Occipital lobe (tissue), 2 donors: ENCODE results near the gene AP5B1. TPM values are rescaled to one million over a fixed set of nuclear protein-coding genes. Genes with fewer than 3 reads are reported as not detected.

Experiments used
- DNase-seq: peaks from one replicate; lab custom pipeline; 2025; lab: John Stamatoyannopoulos, UW
- total RNA-seq: library from RNA; depleted of rRNA; stranded (reverse); fragments of >200 nt; gene quantifications from one replicate; pipeline ENCODE4 v1.2.3, GENCODE V29; 2014

Gene AP5B1
- total RNA-seq, 1 donor from 2014 or later = 4.7 TPM

GRCh38 chr11:65801153-65801987 is 20.6 kb upstream of the AP5B1 start:
- no peak for DNase-seq

DNA sequence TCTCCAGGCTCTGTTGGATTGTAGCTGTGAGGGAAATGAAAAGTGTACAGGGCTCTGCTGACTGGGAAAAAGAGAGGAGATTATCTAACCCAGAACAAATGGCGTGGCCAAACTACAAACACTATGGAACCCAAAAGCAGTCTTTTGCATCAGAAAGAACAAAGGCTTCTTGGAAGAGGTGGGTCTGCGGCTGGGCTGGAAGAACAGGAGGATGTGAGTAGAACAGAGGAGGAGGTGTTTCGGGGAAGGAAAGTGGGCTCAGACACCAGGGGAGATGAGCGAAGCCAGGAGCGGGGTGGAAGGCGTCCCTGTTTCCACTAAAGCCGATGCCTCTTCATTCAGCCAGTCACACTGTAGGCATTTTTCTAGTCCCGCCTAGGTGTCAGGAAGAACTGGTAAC is 18.1 kb upstream of the AP5B1 start:
- DNase-seq = no peak

GRCh38 chr11:65797711-65798110 is 16.9 kb upstream of the AP5B1 start:
- DNase-seq = no peak

- DNase-seq = no peak
Observed at GRCh38 chr11:65796726-65797601, 16.2 kb upstream of the AP5B1 start.

DNA sequence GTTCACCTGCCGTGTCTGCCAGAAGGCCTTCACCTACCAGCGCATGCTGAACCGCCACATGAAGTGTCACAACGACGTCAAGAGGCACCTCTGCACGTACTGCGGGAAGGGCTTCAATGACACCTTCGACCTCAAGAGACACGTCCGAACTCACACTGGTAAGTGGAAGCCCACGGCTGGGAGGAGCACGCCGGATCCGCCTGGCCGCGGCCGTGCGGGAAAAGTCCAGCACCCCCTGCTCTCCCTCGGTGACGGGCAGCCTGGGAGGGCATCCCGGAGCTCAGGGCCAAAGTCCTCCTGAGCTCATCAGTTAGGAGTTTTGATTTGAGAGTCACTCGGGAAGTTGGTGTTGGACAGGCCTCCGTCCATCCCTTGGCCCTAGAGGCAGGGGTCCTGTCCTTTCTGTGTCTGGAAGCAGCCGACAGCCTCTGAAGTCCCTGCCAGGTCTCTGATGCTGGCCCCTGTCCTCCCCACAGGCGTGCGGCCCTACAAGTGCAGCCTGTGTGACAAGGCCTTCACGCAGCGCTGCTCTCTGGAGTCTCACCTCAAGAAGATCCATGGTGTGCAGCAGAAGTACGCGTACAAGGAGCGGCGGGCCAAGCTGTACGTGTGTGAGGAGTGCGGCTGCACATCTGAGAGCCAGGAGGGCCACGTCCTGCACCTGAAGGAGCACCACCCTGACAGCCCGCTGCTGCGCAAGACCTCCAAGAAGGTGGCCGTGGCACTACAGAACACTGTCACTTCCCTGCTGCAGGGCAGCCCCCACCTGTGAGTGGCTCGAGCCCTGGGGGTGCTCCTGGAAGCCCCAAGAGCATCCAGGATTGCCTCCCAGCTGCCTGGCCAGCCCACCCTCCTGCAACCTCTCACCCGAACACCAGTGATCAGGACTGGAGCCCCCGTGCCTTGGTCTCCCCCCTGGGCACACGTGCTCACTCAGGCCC is 14.1 kb upstream of the AP5B1 start:
- no peak for DNase-seq

DNA sequence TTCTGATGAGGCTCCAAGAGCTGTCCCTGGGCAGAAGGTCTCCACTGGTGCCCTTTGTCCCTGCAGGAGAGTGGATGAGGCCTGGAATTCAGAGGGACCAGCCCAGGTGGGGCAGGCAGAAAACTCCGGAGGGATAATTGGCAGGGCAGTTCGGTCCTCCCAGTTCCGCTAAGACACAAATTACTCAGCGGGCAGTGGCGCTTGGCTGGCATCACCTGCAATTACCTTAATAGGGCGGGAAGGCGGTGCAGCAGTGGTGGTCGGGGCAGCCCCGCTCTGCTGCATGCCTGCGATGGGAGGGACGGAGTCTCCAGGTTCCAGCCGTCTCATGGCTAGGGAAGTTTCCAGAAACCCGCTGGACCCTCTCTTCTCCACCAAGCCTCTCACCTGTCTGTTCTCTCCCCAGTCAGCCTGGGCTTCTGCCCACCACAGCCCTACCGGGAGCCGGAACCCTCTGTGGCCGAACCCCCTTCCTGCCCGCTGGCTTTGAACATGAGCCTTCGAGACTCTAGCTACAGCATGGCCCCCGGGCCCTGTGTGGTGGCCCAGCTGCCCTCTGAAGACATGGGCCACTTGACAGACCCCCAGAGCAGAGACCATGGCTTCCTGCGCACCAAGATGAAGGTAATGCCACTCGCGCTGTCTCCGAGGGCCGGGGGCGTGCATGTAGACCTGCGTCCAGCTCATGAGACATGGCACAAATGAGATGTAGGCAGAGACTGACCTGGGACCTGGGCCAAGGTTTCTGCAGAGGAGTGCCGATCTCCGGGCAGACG is 13.0 kb upstream of the AP5B1 start:
- no peak for DNase-seq

- no peak for DNase-seq
Observed at GRCh38 chr11:65793144-65793581, 12.4 kb upstream of the AP5B1 start.

- no peak for DNase-seq
Observed at GRCh38 chr11:65792456-65792855, 11.7 kb upstream of the AP5B1 start.

- no peak for DNase-seq
Observed at GRCh38 chr11:65791719-65792213, 11.0 kb upstream of the AP5B1 start.

DNA sequence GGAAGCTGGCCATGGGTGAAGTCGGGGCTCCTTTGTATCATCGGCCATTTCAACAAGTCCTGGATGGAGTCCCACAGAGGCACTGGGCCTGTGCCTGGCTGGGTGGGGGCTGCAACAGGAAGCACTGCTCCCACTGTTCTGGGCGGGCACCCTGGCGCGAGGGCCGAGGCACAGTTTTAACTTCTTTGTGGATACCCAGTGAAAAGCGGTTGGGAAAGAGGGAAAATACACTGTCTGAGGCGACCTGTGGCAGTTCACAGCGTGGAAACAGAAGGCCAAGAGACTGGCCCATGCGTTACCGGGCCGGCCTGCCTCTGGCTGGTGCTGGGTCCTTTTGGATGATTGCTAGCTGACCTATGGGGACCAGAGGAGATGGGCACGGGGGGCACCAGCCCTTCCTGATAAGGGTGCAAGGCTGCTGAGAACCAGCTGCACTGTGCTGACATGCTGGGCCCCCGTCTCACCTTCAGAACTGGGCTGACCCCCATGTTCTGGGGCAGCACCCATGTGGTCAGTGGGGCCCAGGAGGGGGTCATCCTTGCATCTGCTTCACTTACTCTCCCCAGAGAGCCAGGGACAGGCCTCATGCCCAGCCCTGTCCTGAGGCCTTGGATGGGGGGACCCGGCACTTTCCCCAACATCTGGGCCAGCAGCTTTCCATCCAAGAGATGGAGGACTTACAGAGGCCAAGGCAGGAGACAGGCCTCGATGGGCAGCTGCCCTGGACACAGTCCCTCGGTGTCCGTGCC is 10.3 kb upstream of the AP5B1 start:
- DNase-seq = no peak

GRCh38 chr11:65790104-65790901 is 9.5 kb upstream of the AP5B1 start:
- DNase-seq = no peak

DNA sequence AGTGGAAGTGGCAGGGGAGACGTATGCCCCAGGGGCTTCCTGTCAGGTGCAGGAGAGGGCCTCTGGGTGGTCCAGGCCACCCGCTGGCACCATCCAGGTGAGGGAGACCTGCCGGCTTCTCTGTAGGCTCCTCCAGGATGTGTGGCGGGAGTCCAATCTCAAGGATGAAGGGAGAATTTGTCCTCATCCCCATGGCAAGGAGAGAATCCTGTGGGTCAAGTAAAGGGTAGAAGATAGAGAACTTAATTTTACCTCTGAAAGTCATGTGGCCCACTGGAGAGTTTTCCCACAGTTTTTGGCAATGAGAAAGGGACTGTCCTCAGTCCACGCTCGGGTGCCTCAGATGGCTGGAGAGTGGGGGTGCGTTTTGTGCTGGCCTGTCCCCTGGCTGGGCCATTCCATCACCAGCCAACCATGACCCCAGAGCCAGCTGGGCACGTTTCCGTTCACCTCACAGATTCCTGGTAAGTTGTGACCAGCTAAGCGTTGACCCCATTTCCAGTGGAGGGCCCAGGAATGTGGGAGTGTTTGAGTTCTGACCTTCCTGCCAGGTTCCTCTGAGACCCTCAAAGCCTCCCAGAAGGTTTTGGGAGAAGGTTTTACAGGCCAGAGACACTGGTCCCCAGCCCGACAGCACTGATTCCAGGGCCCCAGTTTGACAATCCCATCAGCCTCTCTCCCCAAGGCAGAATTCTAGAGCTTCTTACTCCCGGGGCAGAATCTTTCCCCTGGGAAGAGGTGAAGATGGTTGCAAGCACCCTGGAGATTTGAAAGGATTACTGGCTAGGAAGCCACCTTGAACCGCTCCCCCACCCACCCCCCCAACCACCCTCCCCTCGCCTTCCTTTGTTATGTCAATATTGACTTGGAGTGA is 8.7 kb upstream of the AP5B1 start:
- DNase-seq = no peak

GRCh38 chr11:65788821-65789220 is 8.0 kb upstream of the AP5B1 start:
- no peak for DNase-seq

DNA sequence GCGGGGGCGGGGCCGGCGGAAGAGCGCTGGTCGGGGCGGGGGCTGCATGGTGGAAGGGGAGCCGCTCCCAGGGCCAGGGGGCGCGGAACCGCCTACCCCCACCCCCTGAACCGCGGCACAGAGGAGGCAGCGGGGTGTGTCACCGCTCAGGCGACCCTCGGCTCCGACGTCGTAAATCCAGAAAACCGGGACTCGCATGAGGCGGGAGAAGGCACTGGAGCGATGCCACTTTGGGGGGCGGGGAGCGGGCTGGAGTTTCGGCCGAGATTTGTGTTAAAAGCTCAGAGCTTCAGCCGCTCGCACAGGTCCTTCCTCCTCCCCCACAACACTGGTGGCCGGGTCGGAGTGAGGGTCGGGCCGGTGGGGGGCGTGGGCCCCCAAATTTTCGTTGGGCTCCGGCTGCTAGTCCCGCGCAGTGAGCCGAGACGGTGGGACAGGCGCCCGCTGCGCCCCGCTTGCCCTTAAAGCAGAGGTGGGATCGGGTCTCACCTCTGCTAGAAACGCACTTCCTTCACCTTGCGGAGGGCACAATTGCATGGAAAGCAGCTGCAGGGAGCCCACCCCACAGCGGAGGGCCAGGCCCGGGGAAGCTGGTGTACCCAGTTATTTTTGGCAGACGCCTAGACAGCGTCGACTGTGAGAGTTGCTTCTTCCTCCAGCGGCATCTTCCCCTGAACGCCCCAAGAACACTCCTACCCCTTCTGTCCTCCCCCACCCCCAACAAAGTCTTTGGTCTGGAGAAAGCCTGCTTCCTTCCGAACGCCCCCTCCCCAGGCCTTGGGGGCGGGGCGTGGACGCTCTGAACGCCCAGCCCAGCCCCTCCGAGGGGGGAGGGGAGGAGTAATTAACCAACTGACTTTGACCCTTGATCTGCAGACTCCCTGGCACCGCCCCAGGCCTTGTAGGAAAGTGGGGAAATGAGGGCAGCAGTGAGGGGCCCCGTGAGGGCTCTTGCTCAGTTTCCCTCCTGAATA is 7.2 kb upstream of the AP5B1 start:
- DNase-seq = no peak

DNA sequence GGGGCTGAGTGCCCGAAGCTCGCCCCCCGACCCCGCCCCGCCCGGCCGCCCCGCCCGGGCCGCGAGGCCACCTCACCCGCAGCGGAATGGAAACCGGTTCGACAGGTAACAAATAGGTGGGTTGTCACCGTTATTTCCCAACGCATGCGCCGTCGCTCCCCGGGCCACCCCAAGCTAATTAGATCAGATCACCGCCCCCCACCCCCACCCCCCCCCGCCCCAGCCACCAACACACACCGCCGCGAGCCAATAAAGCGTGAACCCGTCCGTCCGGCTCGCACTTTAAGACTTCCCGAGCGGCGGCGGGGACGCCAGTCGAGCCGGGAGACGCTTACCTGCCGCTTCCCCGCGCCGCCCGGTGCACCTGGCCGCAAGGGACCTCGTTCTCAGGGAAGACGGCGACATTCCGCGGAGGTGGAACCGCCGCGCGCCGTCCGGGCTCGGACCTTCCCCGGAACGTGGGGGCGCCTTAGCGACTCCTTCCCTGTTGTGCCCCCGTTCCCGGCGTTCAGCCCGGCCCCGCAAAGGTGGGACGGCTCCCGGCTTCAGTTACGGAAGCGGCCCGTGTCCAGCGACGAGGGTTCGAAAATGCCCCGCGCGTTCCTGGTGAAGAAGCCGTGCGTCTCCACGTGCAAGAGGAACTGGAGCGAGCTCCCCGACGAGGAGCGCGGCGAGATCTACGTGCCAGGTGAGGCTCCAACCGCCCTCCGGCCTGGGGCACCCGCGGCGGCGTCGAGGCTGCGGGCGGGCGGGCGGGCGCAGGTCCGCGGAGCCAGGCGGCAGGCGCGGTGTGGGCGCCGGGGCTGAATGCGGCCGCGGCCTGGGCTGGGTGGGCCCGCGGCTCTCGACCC is 6.2 kb upstream of the AP5B1 start, which contains the start of gene OVOL1:
OVOL1 (plus strand) TSS at position 278 of the 851 bp plus-strand sequence; CDS start at position 589, 311 bp downstream.
- DNase-seq = no peak
